Common myeloid progenitor, CD34-positive (primary cell): ENCODE results near the gene ADAMTS12.

Experiments used
- CTCF ChIA-PET: fragments of 350-600 bp; sonication (Branson Sonifier 250); formaldehyde crosslinking; loops from one replicate; lab custom pipeline; 2021; ENCODE audit warnings: antibody characterized with exemption; lab: Charles Lee
- POLR2A ChIA-PET: fragments of 350-600 bp; sonication (Branson Sonifier 250); formaldehyde crosslinking; loops from one replicate; lab custom pipeline; 2021; ENCODE audit warnings: antibody characterized with exemption; lab: Charles Lee
- DNase-seq, 3 donors: peaks; one replicate each; pipeline versions ENCODE4 v3.0.0 to v3.0.0-alpha.2; 2013
- H3K27ac ChIP-seq, 2 experiments: 1 replicate in 1 of 2; 2 replicates in 1 of 2; pipeline ENCODE4 v1.7.0; 2013; ENCODE audit warnings: inconsistent platforms in 2 of 2, low read length in 2 of 2, mild to moderate bottlenecking in 2 of 2, low read depth in 1 of 2, moderate library complexity in 1 of 2; ENCODE audit not compliant: severe bottlenecking in 2 of 2, insufficient read depth in 1 of 2, poor library complexity in 1 of 2
- H3K27me3 ChIP-seq, 5 experiments: replicated peaks in 2 of 5; 1 replicate in 3 of 5; 2 replicates in 2 of 5; pipeline versions ENCODE4 v1.6.1 to v1.7.0; 2013; ENCODE audit warnings: low read length in 4 of 5, mild to moderate bottlenecking in 2 of 5, moderate library complexity in 2 of 5, inconsistent platforms in 1 of 5; ENCODE audit not compliant: insufficient read depth in 5 of 5, control insufficient read depth in 4 of 5
- H3K36me3 ChIP-seq, 4 experiments: 1 replicate in 2 of 4; 2 replicates in 2 of 4; pipeline versions ENCODE4 v1.6.1 to v1.7.0; 2013; ENCODE audit warnings: low read length in 3 of 4, control low read depth in 1 of 4, mild to moderate bottlenecking in 1 of 4; ENCODE audit not compliant: control insufficient read depth in 4 of 4, insufficient read depth in 4 of 4
- H3K4me1 ChIP-seq, 4 experiments: 1 replicate in 3 of 4; 2 replicates in 1 of 4; pipeline versions ENCODE4 v1.6.1 to v1.7.1; 2013; ENCODE audit warnings: low read length in 3 of 4, mild to moderate bottlenecking in 3 of 4, control low read depth in 1 of 4, inconsistent platforms in 1 of 4, moderate library complexity in 1 of 4; ENCODE audit not compliant: control insufficient read depth in 4 of 4, insufficient read depth in 4 of 4; ENCODE audit errors: control extremely low read depth in 1 of 4
- H3K4me3 ChIP-seq, 7 experiments: 1 replicate in 4 of 7; 2 replicates in 3 of 7; pipeline versions ENCODE4 v1.5.1 to v1.7.0; 2013; ENCODE audit warnings: mild to moderate bottlenecking in 7 of 7, low read length in 6 of 7, moderate library complexity in 6 of 7, inconsistent platforms in 2 of 7, low read depth in 2 of 7, control low read depth in 1 of 7; ENCODE audit not compliant: insufficient read depth in 4 of 7, control insufficient read depth in 1 of 7; ENCODE audit errors: extremely low read depth in 1 of 7
- H3K9me3 ChIP-seq, 5 experiments: 1 replicate in 4 of 5; 2 replicates in 1 of 5; pipeline versions ENCODE4 v1.6.1 to v1.7.1; 2013; ENCODE audit warnings: low read length in 4 of 5, mild to moderate bottlenecking in 2 of 5, inconsistent platforms in 1 of 5, low read depth in 1 of 5, moderate library complexity in 1 of 5; ENCODE audit not compliant: control insufficient read depth in 4 of 5, insufficient read depth in 2 of 5; ENCODE audit errors: control extremely low read depth in 1 of 5
- WGBS: methylation state at CpG from one replicate; pipeline ENCODE4 v1.1.5; 2013; ENCODE audit not compliant: insufficient coverage; 5-methylcytosine and 5-hydroxymethylcytosine counted together

ADAMTS12 gene

DNA sequence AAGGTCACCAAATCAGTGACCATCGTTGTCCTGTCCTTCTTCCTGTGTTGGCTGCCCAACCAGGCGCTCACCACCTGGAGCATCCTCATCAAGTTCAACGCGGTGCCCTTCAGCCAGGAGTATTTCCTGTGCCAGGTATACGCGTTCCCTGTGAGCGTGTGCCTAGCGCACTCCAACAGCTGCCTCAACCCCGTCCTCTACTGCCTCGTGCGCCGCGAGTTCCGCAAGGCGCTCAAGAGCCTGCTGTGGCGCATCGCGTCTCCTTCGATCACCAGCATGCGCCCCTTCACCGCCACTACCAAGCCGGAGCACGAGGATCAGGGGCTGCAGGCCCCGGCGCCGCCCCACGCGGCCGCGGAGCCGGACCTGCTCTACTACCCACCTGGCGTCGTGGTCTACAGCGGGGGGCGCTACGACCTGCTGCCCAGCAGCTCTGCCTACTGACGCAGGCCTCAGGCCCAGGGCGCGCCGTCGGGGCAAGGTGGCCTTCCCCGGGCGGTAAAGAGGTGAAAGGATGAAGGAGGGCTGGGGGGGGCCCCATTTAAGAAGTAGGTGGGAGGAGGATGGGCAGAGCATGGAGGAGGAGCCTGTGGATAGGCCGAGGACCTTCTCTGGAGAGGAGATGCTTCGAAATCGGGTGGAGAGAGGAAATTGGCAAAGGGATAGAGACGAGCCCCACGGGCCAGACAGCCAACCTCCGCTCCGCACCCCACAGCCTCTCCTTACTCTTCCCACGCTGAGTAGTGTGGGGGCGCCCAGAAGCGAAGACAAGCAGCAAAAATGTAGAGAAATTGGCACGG lies 46.1 kb upstream of the ADAMTS12 start:
- peak in 1 of 3 donors; percentile 8 for DNase-seq
- Histone ChIP-seq H3K36me3 (no peaks in the 10 kb centered on the region), H3K27ac (no peak overlapping the region), H3K4me1 (peaks cover 0 to 12% (median 8%) of the 10 kb centered on the region in 4 experiments), H3K4me3 (no peak overlapping the region), H3K27me3 (peaks cover 0 to 77% (median 31%) of the 10 kb centered on the region in 5 experiments), H3K9me3 (peaks cover 0 to 8% (median 0%) of the 10 kb centered on the region in 5 experiments)
- CTCF ChIA-PET, result no interaction called here
- POLR2A ChIA-PET, result no interaction called here
- 22% methylated on average over 48 of the region's 54 CpGs for WGBS

DNA sequence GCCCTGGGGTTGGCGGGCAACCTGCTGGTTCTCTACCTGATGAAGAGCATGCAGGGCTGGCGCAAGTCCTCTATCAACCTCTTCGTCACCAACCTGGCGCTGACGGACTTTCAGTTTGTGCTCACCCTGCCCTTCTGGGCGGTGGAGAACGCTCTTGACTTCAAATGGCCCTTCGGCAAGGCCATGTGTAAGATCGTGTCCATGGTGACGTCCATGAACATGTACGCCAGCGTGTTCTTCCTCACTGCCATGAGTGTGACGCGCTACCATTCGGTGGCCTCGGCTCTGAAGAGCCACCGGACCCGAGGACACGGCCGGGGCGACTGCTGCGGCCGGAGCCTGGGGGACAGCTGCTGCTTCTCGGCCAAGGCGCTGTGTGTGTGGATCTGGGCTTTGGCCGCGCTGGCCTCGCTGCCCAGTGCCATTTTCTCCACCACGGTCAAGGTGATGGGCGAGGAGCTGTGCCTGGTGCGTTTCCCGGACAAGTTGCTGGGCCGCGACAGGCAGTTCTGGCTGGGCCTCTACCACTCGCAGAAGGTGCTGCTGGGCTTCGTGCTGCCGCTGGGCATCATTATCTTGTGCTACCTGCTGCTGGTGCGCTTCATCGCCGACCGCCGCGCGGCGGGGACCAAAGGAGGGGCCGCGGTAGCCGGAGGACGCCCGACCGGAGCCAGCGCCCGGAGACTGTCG lies 45.4 kb upstream of the ADAMTS12 start:
- ChIA-PET POLR2A (no interaction called here), CTCF (no interaction called here)
- Histone ChIP-seq H3K4me1 (peaks cover 0 to 12% (median 8%) of the 10 kb centered on the region in 4 experiments), H3K36me3 (no peaks in the 10 kb centered on the region), H3K9me3 (peaks cover 0 to 8% (median 0%) of the 10 kb centered on the region in 5 experiments), H3K27ac (no peak overlapping the region), H3K4me3 (peak overlapping the region in 1 of 7 experiments; percentile 59), H3K27me3 (peaks cover 0 to 72% (median 31%) of the 10 kb centered on the region in 5 experiments)
- WGBS, result 38% methylated on average over 38 of the region's 54 CpGs
- no peak for DNase-seq

DNA sequence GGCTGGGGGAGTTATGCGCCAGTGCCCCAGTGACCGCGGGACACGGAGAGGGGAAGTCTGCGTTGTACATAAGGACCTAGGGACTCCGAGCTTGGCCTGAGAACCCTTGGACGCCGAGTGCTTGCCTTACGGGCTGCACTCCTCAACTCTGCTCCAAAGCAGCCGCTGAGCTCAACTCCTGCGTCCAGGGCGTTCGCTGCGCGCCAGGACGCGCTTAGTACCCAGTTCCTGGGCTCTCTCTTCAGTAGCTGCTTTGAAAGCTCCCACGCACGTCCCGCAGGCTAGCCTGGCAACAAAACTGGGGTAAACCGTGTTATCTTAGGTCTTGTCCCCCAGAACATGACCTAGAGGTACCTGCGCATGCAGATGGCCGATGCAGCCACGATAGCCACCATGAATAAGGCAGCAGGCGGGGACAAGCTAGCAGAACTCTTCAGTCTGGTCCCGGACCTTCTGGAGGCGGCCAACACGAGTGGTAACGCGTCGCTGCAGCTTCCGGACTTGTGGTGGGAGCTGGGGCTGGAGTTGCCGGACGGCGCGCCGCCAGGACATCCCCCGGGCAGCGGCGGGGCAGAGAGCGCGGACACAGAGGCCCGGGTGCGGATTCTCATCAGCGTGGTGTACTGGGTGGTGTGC lies 44.7 kb upstream of the ADAMTS12 start, which contains the start of gene RXFP3:
Gene RXFP3 (plus strand): TSS at position 6 of the 636 bp plus-strand sequence. CDS start 355 bp downstream, at position 361.
- POLR2A ChIA-PET, result interaction anchor here (0.8 kb wide), 1 partner anchor 16 kb away, joined by 3 read pairs; no protein-coding TSS in a partner anchor

DNA sequence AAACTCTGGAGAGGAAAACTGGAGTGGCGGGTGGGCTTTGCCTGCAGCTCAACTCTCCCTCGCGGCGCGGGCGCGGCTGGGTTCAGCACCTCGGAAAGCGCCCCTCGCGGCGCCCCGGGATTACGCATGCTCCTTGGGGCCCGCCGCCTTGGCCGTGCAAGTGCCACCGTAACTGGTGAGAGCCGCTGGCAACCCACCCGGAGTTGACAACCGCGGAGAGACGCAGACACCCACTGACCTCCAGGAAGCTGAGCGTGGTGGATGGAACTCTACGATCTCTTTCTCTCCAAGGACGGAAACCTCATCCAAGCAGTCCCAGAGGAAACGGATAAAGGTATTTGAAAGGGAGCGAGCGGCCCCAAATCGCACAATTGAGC lies 44.2 kb upstream of the ADAMTS12 start:
- WGBS, result under 1% methylated on average over 21 of the region's 30 CpGs
- DNase-seq, result peak; percentile 57 to 84 (median 80)
- Histone ChIP-seq H3K4me1 (peaks cover 0 to 12% (median 8%) of the 10 kb centered on the region in 4 experiments), H3K27me3 (peaks cover 0 to 63% (median 31%) of the 10 kb centered on the region in 5 experiments), H3K9me3 (peaks cover 0 to 8% (median 0%) of the 10 kb centered on the region in 5 experiments), H3K36me3 (no peaks in the 10 kb centered on the region), H3K27ac (no peak overlapping the region), H3K4me3 (peak overlapping the region in 5 of 7 experiments; percentile 33 to 59 (median 46))
- POLR2A ChIA-PET, result interaction anchor here (0.8 kb wide), 1 partner anchor 16 kb away, joined by 3 read pairs; no protein-coding TSS in a partner anchor
- CTCF ChIA-PET, result interaction anchor here (0.6 to 2.3 kb wide), 7 partner anchors 27 to 913 kb away, joined by 3 to 12 read pairs (median 4); no protein-coding TSS in a partner anchor

More for the DNA sequence above, 44.7 kb upstream of the ADAMTS12 start, which contains the start of gene RXFP3:
- H3K36me3 ChIP-seq, result no peaks in the 10 kb centered on the region
- H3K4me1 ChIP-seq, result peaks cover 0 to 12% (median 8%) of the 10 kb centered on the region in 4 experiments
- peak within 1 kb of the TSS in 5 of 7 experiments; percentile 33 to 59 (median 46) for H3K4me3 ChIP-seq
- CTCF ChIA-PET, result interaction anchor here (0.6 to 2.3 kb wide), 5 partner anchors 26 to 912 kb away, joined by 3 to 12 read pairs (median 4); no protein-coding TSS in a partner anchor
- DNase-seq, result no peak
- H3K27ac ChIP-seq, result no peak within 1 kb of the TSS
- peaks cover 0 to 8% (median 0%) of the 10 kb centered on the region in 5 experiments for H3K9me3 ChIP-seq
- WGBS, result 11% methylated on average over 38 of the region's 45 CpGs
- peaks cover 0 to 66% (median 31%) of the 10 kb centered on the region in 5 experiments for H3K27me3 ChIP-seq

DNA sequence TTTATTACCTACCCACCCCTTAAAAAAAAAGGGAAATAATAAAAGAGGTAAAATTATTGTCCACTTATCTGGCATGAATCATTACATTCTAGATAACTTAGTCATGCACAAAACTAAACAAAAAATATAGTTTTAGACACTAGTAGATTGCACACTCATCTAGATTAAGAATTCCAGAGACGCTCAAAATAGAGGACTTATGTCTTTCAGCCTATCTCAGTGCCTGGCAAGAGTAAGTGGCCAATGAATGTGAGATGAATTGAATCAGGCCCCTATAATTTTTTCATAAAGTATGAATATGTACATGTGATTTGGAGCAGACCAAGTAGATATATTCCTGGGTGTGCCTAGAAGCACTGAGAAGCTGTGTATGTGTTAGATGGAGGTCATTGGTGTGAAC lies 42.4 kb upstream of the ADAMTS12 start:
- Histone ChIP-seq H3K4me3 (no peak overlapping the region), H3K36me3 (no peaks in the 10 kb centered on the region), H3K4me1 (peaks cover 0 to 12% (median 8%) of the 10 kb centered on the region in 4 experiments), H3K27ac (no peak overlapping the region), H3K27me3 (peaks cover 0 to 45% (median 22%) of the 10 kb centered on the region in 5 experiments), H3K9me3 (peaks cover 0 to 8% (median 0%) of the 10 kb centered on the region in 5 experiments)
- DNase-seq, result no peak
- 100% methylated on average over 1 of the region's 1 CpG for WGBS
- ChIA-PET POLR2A (no interaction called here), CTCF (interaction anchor here (0.8 to 2.3 kb wide), 10 partner anchors 10 to 517 kb away, joined by 3 to 12 read pairs (median 4); partner anchors contain the start of gene ADAMTS12)

DNA sequence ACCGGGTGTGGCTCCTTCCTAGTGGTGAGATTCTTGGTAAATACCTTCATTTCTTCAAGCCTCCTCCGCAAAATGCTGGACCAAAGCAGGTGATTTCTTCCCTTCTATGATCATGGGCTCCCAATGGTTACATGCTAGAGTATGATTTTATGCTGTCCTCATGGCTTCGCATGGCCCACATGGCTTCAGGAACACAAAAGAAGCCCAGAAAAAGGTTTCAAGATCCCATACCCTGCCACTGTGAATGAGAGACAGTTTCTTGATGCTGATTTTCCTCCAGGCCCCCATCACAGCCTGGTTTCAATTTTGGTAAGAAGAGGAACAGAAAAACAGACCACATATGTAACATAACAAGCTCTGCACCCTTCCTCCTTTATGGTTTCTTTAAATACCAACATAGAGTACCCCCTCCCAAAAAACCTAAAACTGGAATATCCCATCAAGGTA lies 42.0 kb upstream of the ADAMTS12 start:
- ChIA-PET POLR2A (no interaction called here), CTCF (interaction anchor here (1.2 to 2.3 kb wide), 4 partner anchors 25 to 499 kb away, joined by 3 to 12 read pairs (median 4); no protein-coding TSS in a partner anchor)
- peaks cover 0 to 40% (median 22%) of the 10 kb centered on the region in 5 experiments for H3K27me3 ChIP-seq
- DNase-seq, result no peak
- peaks cover 0 to 12% (median 8%) of the 10 kb centered on the region in 4 experiments for H3K4me1 ChIP-seq
- H3K36me3 ChIP-seq, result no peaks in the 10 kb centered on the region
- 100% methylated on average over 3 of the region's 3 CpGs for WGBS
- H3K27ac ChIP-seq, result no peak overlapping the region
- peaks cover 0 to 8% (median 0%) of the 10 kb centered on the region in 5 experiments for H3K9me3 ChIP-seq
- no peak overlapping the region for H3K4me3 ChIP-seq
